ENCODE data around the gene SIVA1. TPM values are rescaled to one million over a fixed set of nuclear protein-coding genes. Genes with fewer than 3 reads are reported as not detected.

SIVA1 gene
- total RNA-seq, 1 donor from 2014 or later: 90.1 TPM

DNA sequence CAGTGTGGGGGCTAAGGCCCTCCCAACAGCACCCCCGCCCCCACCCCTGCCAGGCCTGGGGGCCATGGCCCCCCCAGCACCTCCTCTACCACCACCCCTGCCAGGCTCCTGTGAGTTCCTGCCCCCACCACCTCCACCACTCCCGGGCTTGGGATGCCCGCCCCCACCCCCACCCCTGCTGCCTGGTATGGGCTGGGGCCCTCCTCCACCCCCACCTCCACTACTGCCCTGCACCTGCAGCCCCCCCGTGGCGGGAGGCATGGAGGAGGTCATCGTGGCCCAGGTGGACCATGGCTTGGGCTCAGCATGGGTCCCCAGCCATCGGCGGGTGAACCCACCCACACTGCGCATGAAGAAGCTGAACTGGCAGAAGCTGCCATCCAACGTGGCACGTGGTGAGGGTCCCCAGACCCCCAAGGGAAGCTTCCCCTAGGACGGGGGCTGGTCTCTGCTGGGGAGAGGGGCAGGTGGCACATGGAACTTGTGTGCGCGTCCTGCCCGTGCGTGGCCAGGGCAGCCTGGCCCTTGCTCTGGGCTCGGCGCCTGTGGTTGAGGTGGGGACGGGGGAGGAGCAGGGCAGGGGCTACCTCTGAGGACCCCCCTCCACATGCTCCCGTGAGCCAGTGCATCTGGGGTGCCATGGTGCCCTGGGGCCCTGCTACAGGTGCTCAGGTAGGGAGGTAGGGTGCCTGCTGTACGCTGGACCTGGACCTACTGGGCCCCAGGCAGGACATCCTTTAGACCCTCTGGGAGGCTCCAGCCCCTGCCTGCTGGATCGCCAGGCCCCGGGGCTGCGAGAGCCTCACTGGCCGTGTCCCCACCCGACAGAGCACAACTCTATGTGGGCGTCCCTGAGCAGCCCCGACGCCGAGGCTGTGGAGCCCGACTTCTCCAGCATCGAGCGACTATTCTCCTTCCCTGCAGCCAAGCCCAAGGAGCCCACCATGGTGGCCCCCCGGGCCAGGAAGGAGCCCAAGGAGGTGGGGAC is 45.0 kb upstream of the SIVA1 start:
- H3K36me3 Mint-ChIP-seq: peaks cover 4% of the 10 kb centered on the region
- no peaks in the 10 kb centered on the region for H3K27me3 Mint-ChIP-seq
- TF ChIP-seq, protein P1, sequence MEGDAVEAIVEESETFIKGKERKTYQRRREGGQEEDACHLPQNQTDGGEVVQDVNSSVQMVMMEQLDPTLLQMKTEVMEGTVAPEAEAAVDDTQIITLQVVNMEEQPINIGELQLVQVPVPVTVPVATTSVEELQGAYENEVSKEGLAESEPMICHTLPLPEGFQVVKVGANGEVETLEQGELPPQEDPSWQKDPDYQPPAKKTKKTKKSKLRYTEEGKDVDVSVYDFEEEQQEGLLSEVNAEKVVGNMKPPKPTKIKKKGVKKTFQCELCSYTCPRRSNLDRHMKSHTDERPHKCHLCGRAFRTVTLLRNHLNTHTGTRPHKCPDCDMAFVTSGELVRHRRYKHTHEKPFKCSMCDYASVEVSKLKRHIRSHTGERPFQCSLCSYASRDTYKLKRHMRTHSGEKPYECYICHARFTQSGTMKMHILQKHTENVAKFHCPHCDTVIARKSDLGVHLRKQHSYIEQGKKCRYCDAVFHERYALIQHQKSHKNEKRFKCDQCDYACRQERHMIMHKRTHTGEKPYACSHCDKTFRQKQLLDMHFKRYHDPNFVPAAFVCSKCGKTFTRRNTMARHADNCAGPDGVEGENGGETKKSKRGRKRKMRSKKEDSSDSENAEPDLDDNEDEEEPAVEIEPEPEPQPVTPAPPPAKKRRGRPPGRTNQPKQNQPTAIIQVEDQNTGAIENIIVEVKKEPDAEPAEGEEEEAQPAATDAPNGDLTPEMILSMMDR (conservative IDR thresholded peaks at IDR 0.05): no peak

GRCh38 chr14:104708606-104709268 is 44.2 kb upstream of the SIVA1 start:
- peak overlapping the region; percentile 43 for H3K27ac Mint-ChIP-seq
- H3K36me3 Mint-ChIP-seq: peaks cover 4% of the 10 kb centered on the region
- no peak for DNase-seq (ENCODE audit: extremely low spot score, unreplicated experiment)
- TF ChIP-seq, protein P1 (conservative IDR thresholded peaks at IDR 0.05): peak; percentile 96
- H3K9me3 Mint-ChIP-seq: no peaks in the 10 kb centered on the region
- no peaks in the 10 kb centered on the region for H3K27me3 Mint-ChIP-seq
- no peak overlapping the region for H3K4me3 Mint-ChIP-seq
- H3K4me1 Mint-ChIP-seq (ENCODE audit: unreplicated experiment): no peaks in the 10 kb centered on the region

More for the DNA sequence above, 45.0 kb upstream of the SIVA1 start:
- no peaks in the 10 kb centered on the region for H3K9me3 Mint-ChIP-seq
- H3K27ac Mint-ChIP-seq: no peak overlapping the region
- H3K4me1 Mint-ChIP-seq (ENCODE audit: unreplicated experiment): no peaks in the 10 kb centered on the region
- no peak overlapping the region for H3K4me3 Mint-ChIP-seq
- no peak for DNase-seq (ENCODE audit: extremely low spot score, unreplicated experiment)

DNA sequence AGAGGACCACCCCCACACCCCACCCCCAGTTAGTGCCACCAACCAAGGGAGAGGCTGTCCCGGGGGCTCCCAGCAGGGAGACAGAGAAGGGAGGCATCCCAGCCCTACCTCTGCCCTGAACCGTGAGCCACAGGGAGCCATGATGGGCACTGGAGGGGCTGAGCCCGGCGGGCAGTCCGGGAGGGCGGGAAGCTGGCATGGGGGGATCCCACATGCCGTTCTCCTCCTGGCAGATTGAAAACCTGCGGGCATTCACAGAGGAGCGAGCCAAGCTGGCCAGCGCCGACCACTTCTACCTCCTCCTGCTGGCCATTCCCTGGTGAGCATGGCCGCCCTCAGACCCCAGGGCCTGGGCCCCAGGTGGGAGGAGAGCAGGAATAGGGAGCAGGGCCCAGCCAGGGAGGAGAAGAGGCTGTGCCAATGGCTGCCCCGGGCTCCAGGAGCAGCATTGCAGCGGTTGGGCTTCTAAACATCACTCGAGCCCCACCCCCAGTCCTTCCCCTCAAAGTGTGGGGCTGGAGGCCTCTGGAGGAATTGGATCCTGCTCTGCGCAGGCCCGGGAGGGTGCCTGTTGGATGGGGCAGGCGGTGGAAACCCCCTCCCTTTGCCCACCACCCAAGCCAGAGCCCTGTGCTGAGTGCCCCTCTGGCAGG is 43.4 kb upstream of the SIVA1 start:
- no peaks in the 10 kb centered on the region for H3K36me3 Mint-ChIP-seq
- no peaks in the 10 kb centered on the region for H3K27me3 Mint-ChIP-seq
- no peak overlapping the region for H3K27ac Mint-ChIP-seq
- TF ChIP-seq, protein P1 (conservative IDR thresholded peaks at IDR 0.05): no peak
- no peak overlapping the region for H3K4me3 Mint-ChIP-seq
- no peaks in the 10 kb centered on the region for H3K9me3 Mint-ChIP-seq
- no peaks in the 10 kb centered on the region for H3K4me1 Mint-ChIP-seq (ENCODE audit: unreplicated experiment)
- no peak for DNase-seq (ENCODE audit: extremely low spot score, unreplicated experiment)

- no peak for DNase-seq (ENCODE audit: extremely low spot score, unreplicated experiment)
- peak overlapping the region; percentile 21 for H3K27ac Mint-ChIP-seq
Measured at GRCh38 chr14:104710071-104710735, 42.7 kb upstream of the SIVA1 start.

More at GRCh38 chr14:104710071-104710735, 42.7 kb upstream of the SIVA1 start:
- no peak overlapping the region for H3K4me3 Mint-ChIP-seq
- no peaks in the 10 kb centered on the region for H3K4me1 Mint-ChIP-seq (ENCODE audit: unreplicated experiment)
- H3K27me3 Mint-ChIP-seq: no peaks in the 10 kb centered on the region
- TF ChIP-seq, protein P1 (conservative IDR thresholded peaks at IDR 0.05): no peak
- H3K36me3 Mint-ChIP-seq: no peaks in the 10 kb centered on the region
- H3K9me3 Mint-ChIP-seq: no peaks in the 10 kb centered on the region
